Ishikawa (cell line): ENCODE measurements around the gene STT3B.

Experiments used
- CEBPB ChIP-seq: IDR thresholded peaks from 2 replicates; pipeline ENCODE4 v1.6.1; 2012
- CREB1 ChIP-seq: IDR thresholded peaks from 2 replicates; pipeline ENCODE4 v1.6.1; 2012; ENCODE audit warnings: low read depth
- EGR1 ChIP-seq: IDR thresholded peaks from 2 replicates; pipeline ENCODE4 v1.6.1; 2012
- EP300 ChIP-seq: IDR thresholded peaks from 2 replicates; pipeline ENCODE4 v1.6.1; 2012; ENCODE audit warnings: borderline replicate concordance
- FOXM1 ChIP-seq: IDR thresholded peaks from 2 replicates; pipeline ENCODE4 v1.6.1; 2012; ENCODE audit warnings: low read depth, borderline replicate concordance
- MAX ChIP-seq: IDR thresholded peaks from 2 replicates; pipeline ENCODE4 v1.6.1; 2012
- NFIC ChIP-seq: IDR thresholded peaks from 2 replicates; pipeline ENCODE4 v1.6.1; 2012
- RAD21 ChIP-seq: IDR thresholded peaks from 2 replicates; pipeline ENCODE4 v1.6.1; 2012; ENCODE audit warnings: low read depth
- REST ChIP-seq: IDR thresholded peaks from 2 replicates; pipeline ENCODE4 v1.6.1; 2012; ENCODE audit warnings: low read depth, mild to moderate bottlenecking
- TAF1 ChIP-seq: IDR thresholded peaks from 2 replicates; pipeline ENCODE4 v1.6.1; 2012; ENCODE audit warnings: low read depth, mild to moderate bottlenecking
- TCF12 ChIP-seq: IDR thresholded peaks from 2 replicates; pipeline ENCODE4 v1.6.1; 2012; ENCODE audit warnings: low read depth
- TEAD4 ChIP-seq: IDR thresholded peaks from 2 replicates; pipeline ENCODE4 v1.6.1; 2012
- YY1 ChIP-seq: IDR thresholded peaks from 2 replicates; pipeline ENCODE4 v1.6.1; 2012; ENCODE audit warnings: low read depth
- ZBTB7A ChIP-seq: IDR thresholded peaks from 2 replicates; pipeline ENCODE4 v1.6.1; 2012; ENCODE audit warnings: low read depth

GRCh38 chr3:31553258-31553657 lies 20.5 kb downstream of the STT3B start:
- TF ChIP-seq FOXM1 (no peak), EGR1 (no peak), REST (no peak), YY1 (no peak), TAF1 (no peak), CEBPB (no peak), EP300 (no peak), RAD21 (no peak), MAX (no peak), CREB1 (no peak), TEAD4 (no peak), NFIC (no peak), TCF12 (no peak), ZBTB7A (no peak)
